Measurements from ENCODE around the gene NSMCE1.
A peak's percentile ranks its signal among the peaks of the same experiment; 100 is the strongest.

The NSMCE1 gene

DNA sequence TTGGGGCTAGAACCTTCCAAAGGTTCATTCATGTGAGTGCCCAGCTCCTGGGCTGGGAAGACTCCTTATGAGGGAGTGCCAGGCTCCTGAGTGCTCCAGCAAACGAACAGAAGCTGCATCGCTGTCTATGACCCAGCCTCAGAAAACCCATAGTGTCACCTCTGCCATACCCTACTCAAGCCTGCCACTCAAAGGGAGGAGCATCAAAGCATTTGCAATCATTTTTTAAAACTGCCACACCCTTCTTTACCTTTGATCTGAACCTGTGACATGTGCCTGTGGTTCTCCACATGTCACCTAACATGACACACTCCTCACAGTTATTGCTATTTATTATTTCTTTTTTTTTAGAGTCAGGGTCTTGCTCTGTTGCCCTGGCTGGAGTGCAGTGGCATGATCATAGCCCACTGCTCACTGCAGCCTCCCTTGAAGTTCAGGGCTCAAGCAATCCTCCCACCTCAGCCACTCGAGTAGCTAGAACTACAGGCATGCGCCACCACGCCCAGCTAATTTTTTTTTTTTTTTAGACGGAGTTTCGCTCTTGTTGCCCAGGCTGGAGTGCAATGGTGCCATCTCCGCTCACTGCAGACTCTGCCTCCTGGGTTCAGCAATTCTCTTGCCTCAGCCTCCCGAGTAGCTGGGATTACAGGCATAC, 72.5 kb downstream of the NSMCE1 start:
- no peak for DNase-seq (ENCODE audit: low read depth, low spot score)

DNA sequence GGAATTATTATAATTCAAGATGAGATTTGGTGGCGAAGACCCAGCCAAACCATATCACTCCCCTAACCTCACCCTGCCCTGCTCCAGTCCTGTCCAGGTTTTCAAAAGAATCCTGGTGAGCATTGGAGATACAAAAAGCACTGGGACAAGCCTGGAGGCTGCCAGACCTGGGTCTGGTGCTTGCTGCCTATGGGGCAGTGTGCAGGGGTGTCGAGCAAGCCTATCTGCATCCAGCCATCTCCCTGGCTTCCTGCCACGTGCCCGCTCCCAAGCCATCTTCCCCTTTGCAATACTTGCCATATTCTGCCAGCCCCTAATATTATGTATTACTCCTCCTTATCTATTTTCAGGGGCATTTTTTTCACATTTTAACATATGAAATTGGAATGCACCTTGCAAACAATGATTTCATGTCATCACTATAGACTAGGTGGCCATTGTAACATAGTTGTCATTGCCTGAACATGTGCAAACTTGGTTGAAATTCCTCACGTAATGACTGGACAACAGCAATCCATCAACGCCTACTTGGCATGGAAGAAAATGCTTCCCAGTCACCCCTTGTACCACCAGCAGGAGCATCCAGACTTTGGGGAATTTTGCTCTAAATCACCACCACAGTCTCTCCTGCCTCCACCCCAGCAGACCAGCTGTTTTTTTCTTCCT, 73.4 kb downstream of the NSMCE1 start:
- DNase-seq (ENCODE audit: low read depth, low spot score): no peak

- DNase-seq (ENCODE audit: low read depth, low spot score): no peak
Measured at GRCh38 chr16:27193300-27193990, 75.1 kb downstream of the NSMCE1 start.

- DNase-seq (ENCODE audit: low read depth, low spot score): no peak
Measured at GRCh38 chr16:27191352-27191924, 77.1 kb downstream of the NSMCE1 start.

GRCh38 chr16:27190316-27190871, 78.2 kb downstream of the NSMCE1 start:
- no peak for DNase-seq (ENCODE audit: low read depth, low spot score)

- DNase-seq (ENCODE audit: low read depth, low spot score): no peak
Measured at GRCh38 chr16:27189335-27189972, 79.1 kb downstream of the NSMCE1 start.

- no peak for DNase-seq (ENCODE audit: low read depth, low spot score)
Measured at GRCh38 chr16:27188633-27189032, 79.9 kb downstream of the NSMCE1 start.

- DNase-seq (ENCODE audit: low read depth, low spot score): no peak
Measured at GRCh38 chr16:27185776-27186130, 82.8 kb downstream of the NSMCE1 start.

DNA sequence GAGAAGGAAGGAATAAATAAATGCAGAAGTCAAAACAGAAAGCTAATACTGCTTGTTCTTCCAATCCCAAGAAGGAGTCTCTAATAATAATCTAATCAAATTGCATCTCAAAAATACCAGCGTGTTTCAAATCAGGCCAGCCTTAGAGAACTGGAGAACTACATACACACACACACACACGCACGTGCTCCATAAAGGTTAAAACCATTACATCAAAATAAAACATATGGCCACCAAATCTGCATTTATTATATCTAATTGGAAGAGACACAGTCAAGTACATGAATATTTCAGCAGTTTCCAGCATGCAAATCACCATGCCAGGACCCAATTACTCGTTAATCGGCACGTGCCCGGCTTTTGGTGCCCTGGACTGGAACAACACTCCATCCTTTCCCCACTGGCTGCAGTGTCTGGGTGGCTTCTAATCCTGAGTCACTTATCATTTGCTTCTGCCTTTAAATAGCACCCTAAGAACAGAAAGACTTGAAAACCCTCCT, 85.6 kb downstream of the NSMCE1 start:
- no peak for DNase-seq (ENCODE audit: low read depth, low spot score)

GRCh38 chr16:27181019-27181790, 87.4 kb downstream of the NSMCE1 start:
- DNase-seq (ENCODE audit: low read depth, low spot score): no peak

DNA sequence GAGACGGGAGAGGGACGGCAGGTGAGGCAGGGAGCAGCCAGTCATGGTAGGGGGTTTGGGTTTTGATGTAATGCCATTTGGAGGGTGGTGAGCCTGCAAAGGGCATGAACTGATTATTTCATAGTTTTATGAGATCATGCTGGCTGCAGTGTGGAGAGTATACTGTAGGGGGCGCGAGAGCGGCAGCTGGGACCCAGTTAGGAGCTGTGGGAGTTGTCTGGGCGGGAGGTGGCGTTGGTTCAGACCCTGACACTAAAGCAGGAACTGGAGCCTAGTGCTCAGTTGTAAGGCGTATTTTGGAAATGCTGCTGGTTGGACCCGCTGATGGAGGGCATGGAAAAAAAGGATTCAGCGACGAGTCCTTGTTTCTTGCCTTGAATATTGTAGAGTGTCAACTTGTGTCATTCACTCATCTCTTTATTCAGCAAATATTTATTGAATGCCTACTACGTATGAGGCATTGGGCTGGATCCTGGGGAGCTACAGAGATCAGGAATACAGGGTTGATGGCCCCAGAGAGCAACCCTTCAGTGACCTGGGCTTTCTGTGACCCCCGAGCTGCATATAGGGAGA, 89.0 kb downstream of the NSMCE1 start:
- DNase-seq (ENCODE audit: low read depth, low spot score): peak; percentile 63

DNA sequence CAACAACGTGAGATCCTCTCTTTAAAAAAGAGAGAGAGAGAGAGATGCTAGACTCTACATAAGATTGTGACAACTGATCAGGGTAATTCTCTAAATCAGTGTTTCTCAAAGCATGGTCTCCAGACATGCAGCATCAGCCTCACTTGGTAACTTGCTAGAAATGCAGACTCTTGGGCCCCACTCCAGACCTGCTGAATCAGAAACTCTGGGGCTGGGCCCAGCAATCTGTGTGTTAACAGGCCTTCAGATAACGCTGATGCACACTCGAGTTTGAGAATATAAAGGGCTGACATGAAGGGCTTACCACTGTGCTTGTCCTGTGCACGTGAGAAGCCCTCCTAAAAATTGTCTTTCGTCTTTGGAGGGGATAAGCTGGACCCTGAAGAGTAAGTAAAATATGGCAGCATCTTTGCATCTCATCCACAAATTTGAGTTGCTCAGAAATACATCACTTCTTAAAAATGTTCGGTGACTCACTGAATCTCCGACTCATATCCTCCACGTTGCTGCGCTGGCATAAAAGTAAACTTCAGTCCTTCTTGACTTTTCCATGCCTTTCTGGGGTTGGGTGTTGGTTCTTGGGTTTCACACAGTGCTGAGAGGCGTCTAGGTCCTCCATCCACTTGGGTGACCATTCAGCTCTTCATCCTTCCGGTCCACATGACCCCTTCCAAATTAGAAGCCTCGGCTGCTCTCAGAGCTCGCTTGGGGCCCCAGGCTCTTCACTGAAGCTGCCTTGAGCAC, 91.4 kb downstream of the NSMCE1 start:
- peak; percentile 42 for DNase-seq (ENCODE audit: low read depth, low spot score)

DNA sequence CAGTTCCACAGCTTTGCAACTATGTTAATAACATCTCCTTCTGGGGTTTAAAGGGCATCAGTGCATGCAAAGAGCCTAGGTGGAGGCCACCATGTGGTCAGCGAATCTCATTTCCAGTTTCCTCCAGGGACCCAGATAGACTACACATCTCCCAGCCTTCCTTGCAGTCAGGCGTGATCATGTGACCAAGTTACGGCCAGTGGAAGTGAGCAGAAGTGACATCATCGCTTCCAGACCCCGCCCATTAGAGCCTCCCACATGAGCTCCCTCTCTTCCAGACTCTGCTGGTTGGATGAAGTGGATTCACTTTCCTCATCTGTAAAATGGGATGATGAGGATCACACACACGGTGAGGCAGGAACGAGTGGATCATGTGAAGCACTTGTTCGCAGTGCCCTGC, 92.7 kb downstream of the NSMCE1 start:
- DNase-seq (ENCODE audit: low read depth, low spot score): no peak
